SW 1271 (cell line): ENCODE measurements around the gene PYGB.

Source experiments
- DNase-seq, 2 experiments: peaks; one replicate each; lab custom pipeline; 2025; lab: John Stamatoyannopoulos, UW

PYGB gene

GRCh38 chr20:25271486-25272222 lies 23.8 kb downstream of the PYGB start:
- DNase-seq, result no peak

GRCh38 chr20:25272223-25273000 lies 24.5 kb downstream of the PYGB start:
- DNase-seq, result no peak

- no peak for DNase-seq
These were observed 25.2 kb downstream of the PYGB start for GRCh38 chr20:25273046-25273445.

GRCh38 chr20:25273541-25274358 lies 25.9 kb downstream of the PYGB start:
- no peak for DNase-seq

GRCh38 chr20:25274481-25274880 lies 26.6 kb downstream of the PYGB start:
- no peak for DNase-seq

GRCh38 chr20:25274891-25275812 lies 27.3 kb downstream of the PYGB start:
- no peak for DNase-seq

- DNase-seq, result no peak
These were observed 28.1 kb downstream of the PYGB start for GRCh38 chr20:25275813-25276532.

- no peak for DNase-seq
These were observed 28.7 kb downstream of the PYGB start for GRCh38 chr20:25276533-25277050.

GRCh38 chr20:25277051-25277801 lies 29.3 kb downstream of the PYGB start:
- no peak for DNase-seq

GRCh38 chr20:25277941-25278521 lies 30.1 kb downstream of the PYGB start:
- DNase-seq, result no peak

GRCh38 chr20:25278636-25279361 lies 30.9 kb downstream of the PYGB start:
- DNase-seq, result no peak

- no peak for DNase-seq
These were observed 31.5 kb downstream of the PYGB start for GRCh38 chr20:25279403-25279802.

- no peak for DNase-seq
These were observed 32.2 kb downstream of the PYGB start for GRCh38 chr20:25280051-25280573.

- DNase-seq, result no peak
These were observed 33.0 kb downstream of the PYGB start for GRCh38 chr20:25280574-25281535.

GRCh38 chr20:25281541-25281991 lies 33.7 kb downstream of the PYGB start:
- no peak for DNase-seq

GRCh38 chr20:25282034-25282781 lies 34.3 kb downstream of the PYGB start:
- DNase-seq, result no peak
